MCF 10A (cell line): Measurements from ENCODE around the gene ST8SIA2. TPM values are rescaled to one million over a fixed set of nuclear protein-coding genes. Genes with fewer than 3 reads are reported as not detected.

Source experiments
- BruUV-seq: library from RNA; stranded (reverse); fragments of 400-500 nt; replicated peaks from 2 replicates; lab custom pipeline; 2021; lab: Mats Ljungman, UMichigan
- CTCF ChIA-PET: fragments of 300-600 bp; sonication (Branson Sonifier 250); formaldehyde crosslinking; extraction: SDS; loops from one replicate; lab custom pipeline; 2021; ENCODE audit warnings: antibody characterized with exemption, inconsistent platforms; lab: Yijun Ruan, JAX
- POLR2A ChIA-PET: fragments of 300-600, 350-650 bp; sonication (Branson Sonifier 250); formaldehyde crosslinking; extraction: SDS; loops from one replicate; lab custom pipeline; 2020; ENCODE audit warnings: antibody characterized with exemption, inconsistent platforms; lab: Yijun Ruan, JAX
- DNase-seq: peaks from one replicate; pipeline ENCODE4 v3.0.0-alpha.2; 2018; ENCODE audit not compliant: unreplicated experiment
- H3K27ac Mint-ChIP-seq: one replicate; pipeline ENCODE4 v1.8.0; 2022; ENCODE audit warnings: mild to moderate bottlenecking, low read depth, mixed read lengths; ENCODE audit not compliant: unreplicated experiment
- H3K27me3 Mint-ChIP-seq: one replicate; pipeline ENCODE4 v1.8.0; 2022; ENCODE audit warnings: mixed read lengths; ENCODE audit not compliant: insufficient read depth, unreplicated experiment
- H3K36me3 Mint-ChIP-seq: one replicate; pipeline ENCODE4 v1.8.0; 2022; ENCODE audit warnings: mild to moderate bottlenecking, moderate library complexity, mixed read lengths; ENCODE audit not compliant: insufficient read depth, unreplicated experiment
- H3K4me1 Mint-ChIP-seq: one replicate; pipeline ENCODE4 v1.8.0; 2022; ENCODE audit warnings: mixed read lengths; ENCODE audit not compliant: insufficient read depth, unreplicated experiment
- H3K4me3 Mint-ChIP-seq: one replicate; pipeline ENCODE4 v1.8.0; 2022; ENCODE audit warnings: mild to moderate bottlenecking, moderate library complexity, mixed read lengths; ENCODE audit not compliant: unreplicated experiment
- H3K9me3 Mint-ChIP-seq: one replicate; pipeline ENCODE4 v1.8.0; 2022; ENCODE audit warnings: mixed read lengths; ENCODE audit not compliant: unreplicated experiment
- intact Hi-C: fragments of 100-400 bp; cut with micrococcal nuclease; formaldehyde crosslinking; loops from 2 replicates; pipeline ENCODE4 v1.14.1; 2022
- total RNA-seq: library from RNA; stranded (reverse); gene quantifications from 2 replicates; pipeline ENCODE4 v1.2.3, GENCODE V29; 2022
- TF ChIP-seq, protein P1 (sequence below): fragments of 200-600 bp; IDR thresholded peaks from one replicate; pipeline ENCODE4 v1.8.0; 2022; ENCODE audit warnings: antibody characterized with exemption, mild to moderate bottlenecking; ENCODE audit not compliant: unreplicated experiment

The ST8SIA2 gene
- total RNA-seq, 1 experiment from 2014 or later = not detected

DNA sequence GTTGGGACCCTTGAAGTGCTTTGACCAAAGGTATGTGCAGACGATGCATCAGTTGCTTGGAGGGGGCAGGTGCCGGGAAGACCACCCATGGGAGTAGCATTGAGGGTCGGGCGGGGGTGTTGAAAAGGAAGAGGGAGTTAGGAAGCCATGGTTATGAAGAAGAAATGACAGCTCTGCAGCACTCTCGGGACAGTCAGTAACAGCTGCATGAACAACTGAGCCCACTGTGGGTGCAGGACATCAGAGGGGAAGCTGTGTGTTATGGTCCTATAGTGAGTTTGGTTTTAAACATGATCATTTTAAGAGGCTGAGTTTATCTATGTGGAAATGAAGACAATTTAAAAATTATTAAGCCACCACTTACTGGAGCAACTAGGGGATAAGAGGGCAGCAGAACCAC, 17.6 kb downstream of the ST8SIA2 start:
- TF ChIP-seq, protein P1, sequence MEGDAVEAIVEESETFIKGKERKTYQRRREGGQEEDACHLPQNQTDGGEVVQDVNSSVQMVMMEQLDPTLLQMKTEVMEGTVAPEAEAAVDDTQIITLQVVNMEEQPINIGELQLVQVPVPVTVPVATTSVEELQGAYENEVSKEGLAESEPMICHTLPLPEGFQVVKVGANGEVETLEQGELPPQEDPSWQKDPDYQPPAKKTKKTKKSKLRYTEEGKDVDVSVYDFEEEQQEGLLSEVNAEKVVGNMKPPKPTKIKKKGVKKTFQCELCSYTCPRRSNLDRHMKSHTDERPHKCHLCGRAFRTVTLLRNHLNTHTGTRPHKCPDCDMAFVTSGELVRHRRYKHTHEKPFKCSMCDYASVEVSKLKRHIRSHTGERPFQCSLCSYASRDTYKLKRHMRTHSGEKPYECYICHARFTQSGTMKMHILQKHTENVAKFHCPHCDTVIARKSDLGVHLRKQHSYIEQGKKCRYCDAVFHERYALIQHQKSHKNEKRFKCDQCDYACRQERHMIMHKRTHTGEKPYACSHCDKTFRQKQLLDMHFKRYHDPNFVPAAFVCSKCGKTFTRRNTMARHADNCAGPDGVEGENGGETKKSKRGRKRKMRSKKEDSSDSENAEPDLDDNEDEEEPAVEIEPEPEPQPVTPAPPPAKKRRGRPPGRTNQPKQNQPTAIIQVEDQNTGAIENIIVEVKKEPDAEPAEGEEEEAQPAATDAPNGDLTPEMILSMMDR = no peak
- BruUV-seq = no TSS peak
- ChIA-PET POLR2A (no interaction called here), CTCF (no interaction called here)
- H3K4me3 Mint-ChIP-seq = no peak overlapping the region
- H3K4me1 Mint-ChIP-seq = no peaks in the 10 kb centered on the region
- intact Hi-C loops = no loop called here
- no peaks in the 10 kb centered on the region for H3K36me3 Mint-ChIP-seq
- no peak for DNase-seq
- no peaks in the 10 kb centered on the region for H3K9me3 Mint-ChIP-seq
- H3K27ac Mint-ChIP-seq = no peak overlapping the region
- peaks cover 62% of the 10 kb centered on the region for H3K27me3 Mint-ChIP-seq

DNA sequence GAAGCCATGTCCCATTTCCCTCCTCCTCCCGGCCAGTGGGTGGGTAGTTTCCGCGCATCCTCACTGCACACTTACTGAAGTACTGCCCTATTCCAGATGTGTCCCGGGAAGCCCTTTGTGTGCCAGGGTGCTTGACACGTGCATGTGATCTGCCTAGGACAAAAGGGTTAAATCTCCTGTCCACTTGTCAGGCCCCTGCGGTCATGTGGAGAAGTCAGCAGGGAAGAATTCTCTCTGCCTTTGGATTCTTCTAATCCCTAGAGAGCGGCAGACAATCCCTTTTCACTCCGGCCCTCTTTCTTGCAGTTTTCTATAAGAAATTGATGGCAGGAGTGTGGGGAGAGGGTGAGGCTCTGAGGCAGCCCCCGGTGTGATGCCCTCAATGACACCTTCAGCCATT, 19.8 kb downstream of the ST8SIA2 start:
- CTCF ChIA-PET = interaction anchor here (1.0 kb wide), 1 partner anchor 9 kb away, joined by 4 read pairs; no protein-coding TSS in a partner anchor
- no peak for DNase-seq
- no peaks in the 10 kb centered on the region for H3K4me1 Mint-ChIP-seq
- no TSS peak for BruUV-seq
- H3K36me3 Mint-ChIP-seq = no peaks in the 10 kb centered on the region
- H3K27me3 Mint-ChIP-seq = peaks cover 73% of the 10 kb centered on the region
- H3K27ac Mint-ChIP-seq = no peak overlapping the region
- no peaks in the 10 kb centered on the region for H3K9me3 Mint-ChIP-seq
- intact Hi-C loops = no loop called here
- no peak overlapping the region for H3K4me3 Mint-ChIP-seq
- POLR2A ChIA-PET = no interaction called here
- TF ChIP-seq, protein P1 = no peak

DNA sequence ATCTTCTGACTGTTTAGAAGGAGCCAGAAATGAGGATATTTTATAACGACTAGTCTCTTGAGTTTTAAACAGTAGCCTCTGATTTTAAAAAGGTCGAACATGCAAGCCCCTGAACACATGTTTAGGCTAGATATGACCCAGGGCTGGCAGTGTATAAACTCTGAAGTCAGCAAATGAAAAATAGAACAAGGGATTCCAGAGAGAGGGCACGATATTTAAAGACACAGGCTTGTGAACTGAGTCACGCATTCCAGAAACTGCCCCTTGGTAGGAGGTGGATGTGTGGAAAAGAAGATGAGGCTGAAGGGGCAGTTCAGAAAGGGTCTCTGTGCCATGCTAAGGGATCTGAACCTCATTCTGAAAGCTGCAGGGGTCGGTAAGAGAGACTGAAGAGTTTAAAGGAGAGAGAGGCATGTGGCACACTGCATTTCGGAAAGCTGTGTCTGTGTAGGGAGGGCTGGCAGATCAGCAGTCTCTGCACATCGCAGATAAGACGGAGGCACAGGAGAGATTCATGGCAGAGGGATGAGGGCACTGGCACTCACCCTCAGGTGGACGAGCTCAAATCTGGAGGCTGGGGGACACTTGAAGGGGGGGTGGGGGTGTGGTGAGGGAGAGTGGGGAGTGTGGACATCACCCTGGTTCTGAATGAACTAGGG, 22.1 kb downstream of the ST8SIA2 start:
- H3K9me3 Mint-ChIP-seq = no peaks in the 10 kb centered on the region
- DNase-seq = no peak
- TF ChIP-seq, protein P1 = no peak
- no peak overlapping the region for H3K4me3 Mint-ChIP-seq
- no peaks in the 10 kb centered on the region for H3K36me3 Mint-ChIP-seq
- intact Hi-C loops = no loop called here
- no peak overlapping the region for H3K27ac Mint-ChIP-seq
- CTCF ChIA-PET = interaction anchor here (0.5 kb wide), 1 partner anchor 27 kb away, joined by 4 read pairs; no protein-coding TSS in a partner anchor
- no TSS peak for BruUV-seq
- peaks cover 65% of the 10 kb centered on the region for H3K27me3 Mint-ChIP-seq
- no peaks in the 10 kb centered on the region for H3K4me1 Mint-ChIP-seq
- POLR2A ChIA-PET = no interaction called here

DNA sequence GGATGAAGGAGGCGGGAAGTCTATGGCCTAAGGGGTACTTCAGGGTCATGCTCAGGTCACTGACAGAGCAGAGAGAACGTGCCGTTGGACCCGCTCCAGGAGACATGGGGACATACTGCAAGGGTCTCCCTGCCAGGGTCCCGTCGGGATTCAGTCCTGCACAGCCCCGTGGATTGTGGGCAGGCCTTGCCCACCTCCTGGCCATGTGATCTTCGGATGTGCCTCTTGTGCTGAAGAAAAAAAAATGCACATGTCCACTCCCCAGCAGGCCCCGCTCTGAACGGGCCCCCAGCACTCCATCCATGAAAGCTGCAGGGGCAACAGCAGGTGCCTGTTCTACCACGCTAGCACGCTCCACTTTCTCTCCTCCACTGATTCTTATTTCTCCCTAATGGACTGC, 22.9 kb downstream of the ST8SIA2 start:
- no peak for DNase-seq
- Mint-ChIP-seq H3K36me3 (no peaks in the 10 kb centered on the region), H3K4me3 (no peak overlapping the region), H3K27me3 (peaks cover 58% of the 10 kb centered on the region), H3K4me1 (no peaks in the 10 kb centered on the region), H3K27ac (no peak overlapping the region), H3K9me3 (no peaks in the 10 kb centered on the region)
- intact Hi-C loops = no loop called here
- ChIA-PET CTCF (no interaction called here), POLR2A (no interaction called here)
- BruUV-seq = no TSS peak
- TF ChIP-seq, protein P1 = no peak
